Measurements from ENCODE around the gene COPG1.

COPG1 gene

DNA sequence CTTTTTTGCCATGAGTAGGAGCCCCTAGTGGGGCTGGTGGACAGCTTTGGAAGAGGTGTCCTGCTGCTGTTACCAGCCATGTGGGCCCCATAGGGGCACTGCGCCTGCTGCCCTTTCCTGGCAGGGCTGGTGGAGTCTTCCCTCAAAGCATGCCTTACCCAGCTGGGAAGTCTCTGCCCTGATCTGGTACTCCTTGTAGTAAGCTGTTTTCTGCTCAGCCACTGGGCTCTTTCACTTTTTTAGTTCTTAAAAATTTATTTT, 55.5 kb downstream of the COPG1 start:
- no peak overlapping the region for H3K4me3 ChIP-seq (ENCODE audit: low read depth, low read length)
- TF ChIP-seq MYC (IDR thresholded peaks at IDR 0.05; ENCODE audit: low read depth, low read length), result no peak
- TF ChIP-seq POLR2A (IDR thresholded peaks at IDR 0.05; ENCODE audit: extremely low read depth, insufficient read length), result no peak
- TF ChIP-seq, protein P1, sequence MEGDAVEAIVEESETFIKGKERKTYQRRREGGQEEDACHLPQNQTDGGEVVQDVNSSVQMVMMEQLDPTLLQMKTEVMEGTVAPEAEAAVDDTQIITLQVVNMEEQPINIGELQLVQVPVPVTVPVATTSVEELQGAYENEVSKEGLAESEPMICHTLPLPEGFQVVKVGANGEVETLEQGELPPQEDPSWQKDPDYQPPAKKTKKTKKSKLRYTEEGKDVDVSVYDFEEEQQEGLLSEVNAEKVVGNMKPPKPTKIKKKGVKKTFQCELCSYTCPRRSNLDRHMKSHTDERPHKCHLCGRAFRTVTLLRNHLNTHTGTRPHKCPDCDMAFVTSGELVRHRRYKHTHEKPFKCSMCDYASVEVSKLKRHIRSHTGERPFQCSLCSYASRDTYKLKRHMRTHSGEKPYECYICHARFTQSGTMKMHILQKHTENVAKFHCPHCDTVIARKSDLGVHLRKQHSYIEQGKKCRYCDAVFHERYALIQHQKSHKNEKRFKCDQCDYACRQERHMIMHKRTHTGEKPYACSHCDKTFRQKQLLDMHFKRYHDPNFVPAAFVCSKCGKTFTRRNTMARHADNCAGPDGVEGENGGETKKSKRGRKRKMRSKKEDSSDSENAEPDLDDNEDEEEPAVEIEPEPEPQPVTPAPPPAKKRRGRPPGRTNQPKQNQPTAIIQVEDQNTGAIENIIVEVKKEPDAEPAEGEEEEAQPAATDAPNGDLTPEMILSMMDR (IDR thresholded peaks at IDR 0.05; ENCODE audit: low read depth, low read length), result no peak
- TF ChIP-seq, protein P2, sequence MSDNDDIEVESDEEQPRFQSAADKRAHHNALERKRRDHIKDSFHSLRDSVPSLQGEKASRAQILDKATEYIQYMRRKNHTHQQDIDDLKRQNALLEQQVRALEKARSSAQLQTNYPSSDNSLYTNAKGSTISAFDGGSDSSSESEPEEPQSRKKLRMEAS (IDR thresholded peaks at IDR 0.05; ENCODE audit: low read depth, low read length), result no peak
- DNase-seq (ENCODE audit: low read depth), result no peak

DNA sequence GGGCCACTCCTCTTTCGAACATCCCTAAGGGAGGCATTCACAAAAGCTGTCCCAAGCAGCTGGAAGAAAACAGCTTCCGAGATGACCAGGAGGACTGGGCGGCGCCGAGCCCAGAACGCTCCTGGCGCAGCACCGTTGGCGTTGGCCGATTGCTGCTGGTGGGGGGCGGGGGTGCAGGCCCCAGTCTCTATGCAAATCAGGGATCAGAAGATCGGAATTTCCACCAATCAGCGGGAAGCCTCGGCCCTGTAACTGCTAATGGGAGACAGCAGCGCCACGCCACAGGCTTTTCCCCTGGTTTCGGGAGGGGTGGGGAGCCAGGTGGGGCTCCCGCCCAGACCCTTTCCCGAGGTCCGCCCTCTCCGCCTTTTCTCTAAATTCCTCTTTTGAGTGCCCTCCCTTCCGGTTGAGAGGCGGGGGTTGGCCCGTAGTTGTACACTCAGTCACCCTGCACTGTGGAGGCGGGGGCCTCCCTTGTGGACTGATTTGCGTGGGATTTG, 56.2 kb downstream of the COPG1 start:
- H3K4me3 ChIP-seq (ENCODE audit: low read depth, low read length), result no peak overlapping the region
- TF ChIP-seq POLR2A (IDR thresholded peaks at IDR 0.05; ENCODE audit: extremely low read depth, insufficient read length) (no peak), MYC (IDR thresholded peaks at IDR 0.05; ENCODE audit: low read depth, low read length) (no peak)
- TF ChIP-seq, protein P1 (IDR thresholded peaks at IDR 0.05; ENCODE audit: low read depth, low read length), result no peak
- TF ChIP-seq, protein P2 (IDR thresholded peaks at IDR 0.05; ENCODE audit: low read depth, low read length), result no peak

DNA sequence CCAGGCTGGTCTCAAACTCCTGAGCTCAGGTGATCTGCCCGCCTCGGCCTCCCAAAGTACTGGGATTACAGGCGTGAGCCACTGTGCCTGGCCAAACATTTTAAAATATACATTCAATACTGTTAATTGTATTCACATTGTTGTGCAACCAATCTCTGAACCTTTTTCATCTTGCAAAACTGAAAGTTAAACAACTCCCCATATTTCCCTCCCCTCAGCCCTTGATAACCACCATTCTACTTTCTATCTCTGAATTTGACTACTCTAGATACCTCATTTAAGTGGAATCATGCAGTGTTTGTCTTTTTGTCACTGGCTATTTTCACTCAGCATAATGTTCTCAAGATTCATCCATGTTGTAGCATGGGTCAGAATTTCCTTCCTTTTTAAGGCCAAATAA, 59.2 kb downstream of the COPG1 start:
- H3K4me3 ChIP-seq (ENCODE audit: low read depth, low read length), result no peak overlapping the region
- TF ChIP-seq, protein P2 (IDR thresholded peaks at IDR 0.05; ENCODE audit: low read depth, low read length), result no peak
- no peak for TF ChIP-seq POLR2A (IDR thresholded peaks at IDR 0.05; ENCODE audit: extremely low read depth, insufficient read length)
- TF ChIP-seq MYC (IDR thresholded peaks at IDR 0.05; ENCODE audit: low read depth, low read length), result no peak
- TF ChIP-seq, protein P1 (IDR thresholded peaks at IDR 0.05; ENCODE audit: low read depth, low read length), result no peak
- no peak for DNase-seq (ENCODE audit: low read depth)

More for the DNA sequence above, 56.2 kb downstream of the COPG1 start:
- DNase-seq (ENCODE audit: low read depth), result no peak

DNA sequence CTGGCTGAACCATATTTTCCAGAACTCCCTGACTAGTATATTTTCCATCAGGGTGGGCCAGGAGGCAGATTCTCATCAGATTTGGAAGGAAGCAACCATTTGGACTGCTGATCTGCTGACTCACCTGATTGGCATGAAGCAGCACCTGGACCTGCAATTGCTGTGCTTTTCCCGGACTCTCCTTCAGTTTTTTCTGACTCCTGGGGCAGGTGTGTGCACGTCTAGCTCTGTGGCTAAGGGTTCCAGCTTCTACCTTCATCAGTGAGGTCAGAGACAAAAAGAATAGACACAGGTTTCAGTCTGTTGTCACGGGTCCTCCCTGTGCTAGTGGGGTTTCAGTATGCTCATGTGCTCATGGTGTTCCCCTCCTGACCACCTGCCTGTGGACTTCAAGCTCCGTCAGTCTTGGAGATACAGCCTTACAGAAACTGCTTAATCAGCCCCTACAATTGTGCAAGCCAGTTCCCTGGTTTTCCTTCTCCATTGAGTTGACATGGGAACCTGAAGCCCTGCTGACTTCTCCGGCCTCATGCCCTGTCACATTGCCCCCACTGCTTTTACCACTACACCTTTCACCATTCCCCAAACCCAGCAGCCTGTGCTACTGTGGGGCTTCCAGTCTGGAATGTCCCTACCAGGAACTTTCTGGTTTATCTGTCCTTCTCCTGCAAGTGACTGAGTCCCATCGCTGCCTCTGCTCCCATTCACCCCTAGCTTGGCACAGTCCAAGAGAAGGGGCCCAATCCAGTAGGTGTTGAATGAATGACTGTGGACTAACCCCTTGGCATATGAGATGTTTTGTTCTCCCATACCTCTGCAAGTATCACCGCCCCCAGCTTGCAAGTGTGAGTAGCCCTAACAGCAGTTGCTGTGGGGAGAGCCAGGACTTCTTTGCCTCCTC, 61.0 kb downstream of the COPG1 start:
- no peak overlapping the region for H3K4me3 ChIP-seq (ENCODE audit: low read depth, low read length)
- no peak for DNase-seq (ENCODE audit: low read depth)
- TF ChIP-seq, protein P1 (IDR thresholded peaks at IDR 0.05; ENCODE audit: low read depth, low read length), result no peak
- no peak for TF ChIP-seq POLR2A (IDR thresholded peaks at IDR 0.05; ENCODE audit: extremely low read depth, insufficient read length)
- no peak for TF ChIP-seq MYC (IDR thresholded peaks at IDR 0.05; ENCODE audit: low read depth, low read length)

DNA sequence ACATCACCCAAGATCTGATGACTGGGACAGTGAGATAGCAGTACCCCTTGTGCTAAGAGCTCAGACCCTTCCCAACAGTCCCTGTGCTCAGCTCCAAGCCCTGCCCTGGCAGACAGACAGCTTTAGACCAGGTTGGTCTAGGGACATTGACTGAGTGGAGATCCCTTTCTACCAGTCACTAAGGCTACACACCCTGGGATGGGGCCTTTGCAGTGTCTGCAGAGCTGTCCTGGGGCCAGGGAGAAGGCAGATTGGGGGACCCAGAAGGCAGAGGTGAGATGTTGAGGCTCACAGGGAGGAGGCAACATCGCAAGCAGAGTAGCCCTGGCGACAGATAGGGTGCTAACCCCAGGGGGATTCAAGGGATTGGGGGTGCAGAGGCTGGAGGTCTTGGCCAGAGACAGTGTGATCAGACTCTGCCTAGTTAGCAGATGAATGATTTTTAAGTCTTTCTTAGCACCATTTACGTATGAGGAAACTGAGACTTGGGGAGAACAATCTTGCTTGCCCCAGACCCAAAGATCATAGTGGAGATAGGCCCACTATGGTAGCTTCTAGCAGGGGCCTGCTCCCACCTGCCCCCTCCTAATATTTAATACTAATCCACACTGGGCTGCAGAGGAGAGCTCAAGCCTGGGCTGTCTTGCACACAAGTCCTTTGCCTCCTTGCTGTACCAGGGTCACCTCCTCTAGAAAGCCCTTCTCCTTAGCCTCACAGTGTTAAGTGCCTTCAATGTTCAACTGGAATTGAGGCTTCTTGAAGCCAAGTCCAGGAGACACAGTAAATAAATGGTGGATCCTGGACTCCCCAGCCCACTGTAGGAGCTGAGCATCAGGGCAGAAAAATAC, 61.9 kb downstream of the COPG1 start:
- TF ChIP-seq POLR2A (IDR thresholded peaks at IDR 0.05; ENCODE audit: extremely low read depth, insufficient read length), result no peak
- TF ChIP-seq, protein P2 (IDR thresholded peaks at IDR 0.05; ENCODE audit: low read depth, low read length), result no peak
- no peak for TF ChIP-seq MYC (IDR thresholded peaks at IDR 0.05; ENCODE audit: low read depth, low read length)
- TF ChIP-seq, protein P1 (IDR thresholded peaks at IDR 0.05; ENCODE audit: low read depth, low read length), result no peak
- H3K4me3 ChIP-seq (ENCODE audit: low read depth, low read length), result no peak overlapping the region
- DNase-seq (ENCODE audit: low read depth), result no peak

Data from NB4 (cell line).